ENCODE results near the gene FOCAD.

FOCAD gene

DNA sequence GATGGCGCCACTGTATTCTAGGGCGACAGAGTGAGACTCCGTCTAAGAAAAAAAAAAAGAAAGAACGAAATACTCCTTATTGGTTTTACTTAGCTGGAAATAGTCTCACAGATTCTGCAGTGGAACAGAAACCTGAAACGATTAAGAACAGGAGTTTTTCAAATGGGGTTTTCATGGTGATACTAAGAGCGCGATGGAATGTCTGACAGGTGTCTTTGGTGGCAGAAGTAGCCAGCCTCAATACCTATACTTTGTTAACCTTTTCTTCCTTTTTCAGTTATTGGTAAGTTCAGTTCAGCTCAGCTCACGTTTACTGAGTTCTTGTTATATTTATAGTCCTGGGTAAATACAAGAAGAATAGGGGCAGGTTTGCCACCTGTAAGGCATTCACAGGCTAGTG, 123.9 kb downstream of the FOCAD start:
- no peak for DNase-seq

DNA sequence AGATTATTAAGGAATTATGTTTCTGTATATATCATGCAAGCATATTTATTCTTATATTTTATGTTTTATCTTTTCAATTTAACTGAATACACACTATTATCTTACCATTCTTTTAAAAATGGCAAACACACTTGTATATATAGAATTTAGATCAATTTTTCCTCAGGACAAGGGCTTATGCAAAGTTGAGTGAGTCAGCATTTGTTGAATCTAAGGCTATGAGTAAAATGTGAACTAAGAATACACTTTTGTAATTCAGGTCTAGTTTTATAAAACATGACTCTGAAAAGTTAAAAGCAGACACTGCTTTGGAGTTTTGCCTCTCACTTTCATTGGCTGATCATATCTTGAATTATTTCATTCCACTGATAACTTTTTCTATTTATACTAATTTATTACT, 127.8 kb downstream of the FOCAD start:
- no peak for DNase-seq

DNA sequence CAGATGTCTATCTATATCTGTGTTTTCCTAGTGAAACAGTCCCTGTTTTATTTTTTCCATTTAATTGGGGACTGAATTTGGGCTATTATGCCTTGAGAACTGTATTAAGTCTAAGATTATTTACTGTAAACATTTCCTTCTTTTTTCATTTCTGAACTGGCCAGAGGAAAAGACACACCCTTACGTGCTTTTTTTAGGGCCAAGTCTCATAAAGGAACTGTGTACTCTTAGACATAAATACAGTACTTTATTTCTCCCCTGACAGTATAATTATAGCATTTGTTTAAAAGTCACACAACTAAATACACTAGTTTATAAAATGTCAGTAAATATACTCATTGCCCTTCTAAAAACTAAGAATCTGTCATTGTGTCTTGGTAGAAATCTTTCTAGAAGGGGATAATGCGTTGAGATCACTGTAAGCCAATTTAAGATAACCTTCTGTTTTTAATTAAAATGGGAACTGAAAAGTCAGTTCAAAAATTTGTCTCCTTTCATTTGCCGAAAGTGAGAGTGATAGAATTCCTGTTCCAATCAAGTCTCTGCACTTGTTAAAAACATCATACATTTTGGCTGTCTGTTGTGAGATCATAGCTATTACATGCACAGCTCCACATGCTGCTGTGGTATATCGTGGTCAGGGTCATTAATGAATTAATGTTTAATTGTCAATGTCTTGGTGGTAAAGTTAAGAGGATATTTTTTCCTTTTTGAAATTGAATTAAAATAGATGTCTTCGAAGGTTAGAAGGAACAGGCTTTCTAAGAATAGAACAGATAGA, 132.1 kb downstream of the FOCAD start:
- DNase-seq, result no peak

DNA sequence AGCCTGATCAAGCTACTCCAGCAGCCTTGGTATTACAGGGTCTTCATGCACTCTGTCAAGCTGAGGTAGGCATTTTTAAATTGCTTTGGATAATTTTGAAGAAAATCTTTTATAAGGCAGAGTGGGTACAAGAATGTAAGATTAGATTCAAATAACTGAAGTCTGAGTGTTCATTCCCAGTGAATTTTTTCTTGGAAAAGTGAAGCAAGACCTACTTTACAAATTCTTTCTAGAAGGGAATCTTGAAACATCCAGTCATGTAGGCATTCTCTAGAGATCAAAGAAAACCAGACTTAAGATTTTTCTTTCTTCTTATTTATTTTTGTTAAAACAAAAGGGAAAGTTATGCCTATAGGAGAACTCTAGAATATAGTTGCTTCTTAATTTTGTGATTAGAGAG, 139.0 kb downstream of the FOCAD start:
- DNase-seq, result no peak

GRCh38 chr9:20831028-20831427, 147.0 kb downstream of the FOCAD start:
- no peak for DNase-seq

- no peak for DNase-seq
Observed at GRCh38 chr9:20832775-20833174, 148.7 kb downstream of the FOCAD start.

DNA sequence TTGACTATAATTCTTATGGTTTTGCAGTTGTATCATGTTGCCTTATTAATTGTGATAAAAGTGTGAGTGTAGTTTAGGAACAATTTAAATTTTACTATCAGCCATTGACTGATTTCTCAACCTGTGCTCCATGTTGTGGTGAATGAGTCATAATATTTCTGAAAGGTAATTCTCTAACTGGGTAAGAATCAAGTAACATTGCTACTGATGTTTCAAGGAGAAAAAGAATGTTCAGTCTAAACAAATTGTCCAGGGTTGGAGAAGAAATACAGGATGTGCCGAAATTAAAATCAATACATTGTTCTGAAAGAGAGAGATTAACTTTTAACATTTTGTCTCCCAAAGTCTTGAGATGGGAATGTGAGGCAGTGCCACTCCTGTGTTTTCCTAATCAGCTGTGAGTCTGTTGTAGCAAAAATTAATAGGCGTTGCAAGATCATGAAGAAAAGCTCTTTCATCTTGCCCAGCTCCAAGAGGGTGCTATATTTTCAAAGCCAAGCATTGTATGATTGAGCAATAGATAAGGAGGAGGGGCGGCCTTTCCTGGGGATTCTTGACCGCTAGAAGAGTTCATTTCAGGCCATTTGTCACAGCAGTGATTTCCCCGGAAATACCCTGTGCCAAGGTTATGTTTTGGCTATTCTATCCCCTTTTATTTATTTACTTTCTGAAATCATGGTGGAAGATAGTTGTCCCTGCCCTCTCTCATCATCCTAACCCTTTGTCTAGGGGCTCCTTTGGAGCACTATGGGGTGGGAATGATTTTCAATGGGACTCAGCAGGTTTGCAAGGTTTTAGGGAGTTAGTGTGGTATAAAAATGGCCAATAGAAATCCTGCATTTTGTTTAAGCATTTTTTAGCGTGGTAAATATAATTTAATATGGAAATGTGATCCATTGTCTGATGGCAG, 151.6 kb downstream of the FOCAD start:
- DNase-seq, result no peak

GRCh38 chr9:20837166-20837565, 153.1 kb downstream of the FOCAD start:
- DNase-seq, result no peak

DNA sequence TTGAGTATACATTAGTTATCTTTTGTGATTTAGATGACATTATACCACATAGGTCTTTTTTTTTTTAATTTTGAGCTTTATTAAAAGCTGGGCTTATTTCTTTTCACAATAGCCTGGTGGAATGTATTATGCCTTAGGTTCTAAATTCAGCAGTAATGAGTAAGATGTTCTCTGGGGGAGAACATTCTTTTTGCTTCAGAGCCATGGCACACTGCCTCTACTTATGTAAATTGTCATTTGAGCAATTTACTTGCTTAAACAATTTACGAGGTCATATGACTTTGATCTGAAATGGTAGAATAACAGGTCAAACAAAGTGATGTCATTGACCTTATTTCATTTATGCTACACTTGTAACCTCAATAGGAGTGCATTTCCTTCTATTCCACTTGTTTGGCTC, 154.2 kb downstream of the FOCAD start:
- no peak for DNase-seq

GRCh38 chr9:20844916-20845315, 160.9 kb downstream of the FOCAD start:
- no peak for DNase-seq

DNA sequence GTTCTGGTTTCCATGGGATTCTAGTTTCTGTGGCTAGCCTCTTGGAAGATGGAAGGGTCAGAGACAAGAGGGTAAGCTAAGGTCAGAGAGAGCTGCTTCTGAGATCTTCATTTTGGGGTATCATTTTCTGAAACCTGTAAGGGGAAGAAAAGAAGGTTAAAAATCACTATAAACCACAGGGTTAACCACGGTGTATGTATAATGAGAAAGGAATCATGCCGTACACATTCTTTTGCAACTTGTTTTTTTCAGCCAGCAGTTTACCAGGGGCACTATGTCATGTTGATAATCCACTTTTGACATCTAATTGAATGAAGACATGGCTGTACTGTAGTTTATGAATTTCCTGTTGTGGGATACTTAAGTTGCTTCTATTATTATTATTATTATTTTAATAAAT, 164.4 kb downstream of the FOCAD start:
- no peak for DNase-seq

DNA sequence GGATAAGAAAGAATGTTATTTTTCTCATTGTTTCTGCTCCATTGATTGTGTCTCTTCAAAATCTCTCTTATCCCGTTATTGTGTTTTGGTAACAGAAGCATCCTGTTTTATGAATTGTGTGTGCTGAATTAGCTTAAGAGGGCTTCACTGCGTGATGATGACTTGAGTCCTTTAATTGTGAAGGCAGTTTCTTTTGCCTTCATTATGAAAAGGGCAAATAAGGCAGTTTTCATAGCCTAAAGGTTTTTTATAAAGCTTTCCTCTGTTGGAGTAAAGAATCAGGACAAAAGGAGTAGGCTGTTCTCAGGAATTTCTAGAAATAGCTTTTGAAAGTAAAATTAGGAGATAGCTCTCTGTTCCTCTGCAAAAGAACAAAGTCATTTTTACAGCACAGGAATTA, 169.8 kb downstream of the FOCAD start:
- no peak for DNase-seq

- no peak for DNase-seq
Observed at GRCh38 chr9:20854444-20854843, 170.4 kb downstream of the FOCAD start.

DNA sequence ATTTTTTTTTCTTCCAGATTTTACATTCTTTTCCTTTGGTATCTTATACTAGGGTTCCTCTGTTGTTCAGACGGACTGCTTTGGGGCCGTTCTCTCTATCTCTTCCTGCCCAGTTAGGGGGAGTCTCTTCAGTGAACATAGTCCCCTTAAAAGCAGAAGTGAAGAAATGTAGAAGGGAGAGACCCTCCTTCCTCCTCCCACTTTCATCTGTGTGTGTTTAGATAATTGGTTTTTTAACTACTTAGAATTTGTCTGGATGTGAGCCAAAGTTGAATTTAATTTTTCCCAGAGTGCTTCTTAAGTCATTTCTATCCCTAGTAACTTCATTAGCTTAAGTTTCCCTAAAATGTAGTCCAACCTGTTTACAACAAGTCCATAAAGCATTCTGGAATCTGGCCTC, 179.9 kb downstream of the FOCAD start:
- DNase-seq, result no peak

DNA sequence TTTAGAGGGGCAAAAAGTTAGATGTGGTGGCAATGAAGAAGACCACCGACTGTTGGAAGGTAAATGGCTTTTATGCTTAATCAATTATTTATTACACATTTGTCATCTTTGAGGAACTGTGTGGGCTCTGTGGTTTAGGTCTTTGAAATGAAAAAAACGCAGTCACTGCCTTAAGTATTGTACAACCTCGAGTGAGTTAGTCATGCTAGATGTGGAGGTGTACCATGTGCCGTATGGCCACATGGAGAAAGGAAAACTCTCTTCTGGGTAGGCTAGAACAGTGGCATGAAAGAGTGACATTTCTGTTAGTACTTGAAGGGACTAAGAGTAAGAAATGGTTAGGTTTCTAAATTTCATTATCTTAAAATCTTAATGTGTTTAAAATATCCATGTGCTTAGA, 181.3 kb downstream of the FOCAD start:
- DNase-seq, result no peak

DNA sequence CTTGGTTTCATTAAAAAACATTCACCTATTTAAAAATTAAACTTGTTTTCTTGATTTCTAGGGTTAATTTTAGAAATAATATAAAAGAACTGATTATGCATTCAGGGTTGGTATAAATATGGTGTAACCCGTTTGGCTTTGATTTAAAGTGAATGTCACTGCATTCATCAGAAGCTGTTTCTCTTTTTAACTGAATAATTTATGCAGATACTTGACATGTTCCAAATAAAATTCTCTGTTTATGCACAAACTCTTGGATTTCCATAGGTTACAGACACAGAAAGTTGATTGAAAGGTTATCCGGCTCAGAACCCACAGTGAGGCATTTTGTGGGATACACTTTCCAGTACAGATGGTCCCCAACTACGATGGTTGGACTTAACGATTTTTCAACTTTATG, 186.1 kb downstream of the FOCAD start:
- DNase-seq, result no peak

DNA sequence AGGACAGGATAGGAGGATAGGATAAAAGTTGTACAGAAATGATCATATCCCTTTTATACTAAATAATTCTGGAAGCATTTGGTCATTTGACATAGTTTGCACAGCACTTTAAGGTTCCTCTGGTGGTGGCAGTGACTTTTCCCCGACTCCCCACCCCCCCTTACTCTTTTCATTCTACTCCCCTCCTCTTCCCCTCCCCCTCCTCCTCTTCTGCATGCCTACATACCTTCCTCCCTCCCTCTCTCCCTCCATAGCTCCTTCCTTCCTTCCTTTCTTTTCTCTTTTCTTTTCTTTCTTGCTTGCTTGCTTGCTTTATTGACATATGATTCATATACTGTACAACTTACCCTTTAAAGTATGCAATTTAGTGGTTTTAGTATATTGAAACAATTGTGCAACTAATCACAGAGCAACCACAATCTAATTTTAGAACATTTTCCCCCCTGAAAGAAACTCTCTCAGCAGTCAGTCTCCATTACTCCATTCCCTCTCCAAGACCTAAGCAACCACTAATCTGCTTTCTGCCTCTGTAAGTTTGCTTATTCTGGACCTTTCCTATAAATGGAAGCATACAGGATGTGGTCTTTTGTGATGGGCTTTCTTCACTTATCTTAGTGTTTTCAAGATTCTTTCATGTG, 188.4 kb downstream of the FOCAD start:
- no peak for DNase-seq

- DNase-seq, result no peak
Observed at GRCh38 chr9:20873240-20873865, 189.3 kb downstream of the FOCAD start.

DNA sequence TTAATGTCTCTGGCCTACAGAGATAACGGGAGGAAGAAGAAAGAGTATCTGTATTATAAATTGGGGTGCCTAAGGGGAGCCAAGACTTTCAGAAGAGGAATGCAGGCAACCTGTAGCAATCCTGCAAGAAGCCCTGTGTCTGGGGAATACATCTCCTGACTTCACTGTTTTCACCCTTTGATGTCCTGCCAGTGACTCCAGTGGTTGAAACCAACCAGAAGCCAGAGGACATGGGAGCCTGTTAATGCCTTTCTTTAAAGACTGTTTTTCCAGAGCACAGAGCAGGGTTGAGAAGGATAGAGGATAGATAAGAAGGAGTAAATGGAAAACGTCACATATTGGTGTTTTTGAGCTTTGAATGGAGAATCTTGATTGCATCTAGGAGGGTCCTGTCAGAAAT, 196.2 kb downstream of the FOCAD start:
- DNase-seq, result no peak

- no peak for DNase-seq
Observed at GRCh38 chr9:20880675-20881074, 196.6 kb downstream of the FOCAD start.

GRCh38 chr9:20884985-20885593, 201.0 kb downstream of the FOCAD start:
- no peak for DNase-seq

DNA sequence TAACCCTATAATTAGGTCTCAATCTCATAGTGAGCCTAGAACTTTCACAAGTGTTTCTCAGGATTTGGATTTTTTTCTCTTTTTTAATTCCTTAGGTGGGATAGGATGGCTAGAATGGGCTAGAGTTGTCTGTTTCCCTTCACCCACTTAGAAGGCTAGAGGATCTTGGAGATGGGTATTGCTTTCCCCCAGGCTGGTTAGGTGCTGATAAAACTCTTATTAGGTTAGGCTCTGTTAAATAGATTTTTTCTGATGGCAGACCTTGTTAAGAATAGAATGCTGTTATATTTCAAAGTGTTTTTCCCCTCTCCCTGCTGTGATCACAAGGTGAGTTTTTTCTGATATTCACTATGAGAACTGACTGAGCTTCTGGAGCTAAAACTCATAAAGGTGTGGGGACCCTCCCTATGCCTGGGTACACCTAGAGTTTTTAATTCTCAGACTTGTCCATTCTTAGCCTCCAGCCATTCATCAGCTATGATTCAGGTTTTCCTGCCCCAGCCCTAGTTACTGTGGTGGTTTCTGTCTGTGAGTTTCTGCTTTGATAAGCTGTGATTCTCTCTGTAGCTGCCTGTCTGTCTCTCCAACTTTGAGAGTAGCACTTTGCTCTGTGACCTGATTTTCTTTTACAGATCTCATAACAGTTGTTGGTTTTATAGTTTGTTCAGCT, 215.0 kb downstream of the FOCAD start:
- no peak for DNase-seq
